Stimulated activated CD8-positive, alpha-beta memory T cell treated with anti-CD3 and anti-CD28 coated beads, Interleukin-4, amount 100 ng/mL, for 4 hours (primary cell): ENCODE data around the gene KIAA0825.

Experiments used
- DNase-seq, 2 donors: peaks; one replicate each; pipeline ENCODE4 v3.0.0-alpha.2; 2020; ENCODE audit warnings: low read depth in 2 of 2, low spot score in 1 of 2

The KIAA0825 gene

DNA sequence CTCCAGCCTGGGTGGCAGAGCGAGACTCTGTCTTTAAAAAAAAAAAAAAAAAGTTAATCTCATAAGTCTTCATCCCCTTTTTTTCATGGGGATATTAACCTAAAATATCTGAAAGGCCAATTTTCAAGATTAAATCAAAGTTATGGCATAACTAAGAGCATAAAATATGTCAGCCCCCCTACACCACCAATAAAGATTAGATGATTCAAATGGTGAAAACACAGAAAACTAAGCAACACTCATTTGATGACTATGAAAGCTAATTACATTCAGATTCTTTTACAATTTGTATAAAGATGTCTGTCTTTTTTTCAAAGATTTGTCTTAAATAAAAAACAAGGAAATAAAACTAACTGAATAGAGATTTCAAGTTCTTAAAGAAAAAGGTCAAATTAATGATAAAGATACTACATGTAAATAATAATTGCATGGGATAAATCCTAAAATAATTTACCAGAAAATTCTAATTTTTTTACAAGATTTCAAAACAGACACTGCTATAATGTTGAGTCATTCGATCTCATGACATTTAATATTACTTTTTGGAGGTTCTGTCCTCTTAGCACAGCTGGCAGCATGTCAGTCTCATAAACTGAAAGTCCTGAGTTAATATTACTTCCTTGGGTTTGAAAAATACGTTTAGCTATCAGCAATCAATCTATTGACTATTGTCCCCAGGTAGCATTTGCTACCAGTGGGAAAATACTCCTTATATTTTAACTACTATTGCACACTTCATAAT is 112.9 kb downstream of the KIAA0825 start:
- DNase-seq = no peak

DNA sequence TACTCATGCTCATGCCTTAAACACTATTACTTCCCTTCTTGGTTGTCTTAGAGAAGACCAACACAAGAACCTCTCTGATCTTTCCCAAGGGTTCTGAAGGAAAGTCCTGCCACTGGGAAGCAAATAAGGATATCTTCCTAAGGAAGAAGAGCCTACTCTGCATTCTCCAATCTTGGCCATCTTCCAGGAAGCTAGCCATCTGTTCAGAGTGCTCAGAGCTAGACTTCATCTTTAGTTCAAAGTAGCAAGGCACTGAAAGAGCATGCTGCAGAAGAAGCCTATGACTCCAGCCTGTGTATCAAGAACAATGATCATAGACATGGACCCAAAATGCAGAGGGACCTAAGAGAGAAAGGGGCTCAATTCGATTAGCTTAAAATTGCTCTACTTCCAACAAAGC is 114.7 kb downstream of the KIAA0825 start:
- no peak for DNase-seq

DNA sequence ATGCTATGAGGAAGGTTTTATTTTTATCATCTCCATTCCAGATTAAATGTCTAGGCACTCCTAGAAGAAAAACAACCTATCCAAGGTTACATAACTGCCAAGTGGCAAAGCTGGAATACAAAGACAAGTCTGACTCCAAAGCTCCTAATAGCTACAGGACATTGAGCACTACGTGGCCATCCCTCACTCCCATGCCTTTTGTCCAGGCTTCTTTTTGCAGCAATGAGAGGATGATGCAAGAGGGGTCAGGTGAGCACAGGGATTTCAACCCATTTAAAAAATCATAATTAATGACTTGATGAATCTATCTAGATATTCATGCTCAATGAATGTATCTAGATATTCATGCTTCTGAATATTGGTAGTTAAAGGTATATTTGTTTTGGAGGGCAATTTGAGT is 117.0 kb downstream of the KIAA0825 start:
- no peak for DNase-seq

DNA sequence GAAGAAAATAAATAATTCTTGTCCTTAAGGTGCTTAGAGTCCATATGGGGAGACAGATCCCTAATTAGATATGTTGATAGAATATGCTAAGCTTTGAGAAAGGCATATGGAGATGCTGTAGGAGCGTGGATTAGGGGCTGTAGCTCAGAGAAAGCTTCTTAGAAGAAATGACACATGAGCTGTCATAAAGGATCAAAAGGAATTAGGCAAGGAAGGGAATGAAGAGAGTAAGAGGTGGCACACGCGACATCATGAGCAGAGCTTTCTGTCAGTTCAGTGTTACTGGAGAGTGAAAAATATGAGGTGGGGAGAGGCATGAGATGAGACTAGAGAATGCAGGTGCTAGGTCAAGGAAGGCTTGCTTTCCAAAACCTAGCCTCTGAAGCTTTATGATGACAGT is 118.6 kb downstream of the KIAA0825 start:
- no peak for DNase-seq

DNA sequence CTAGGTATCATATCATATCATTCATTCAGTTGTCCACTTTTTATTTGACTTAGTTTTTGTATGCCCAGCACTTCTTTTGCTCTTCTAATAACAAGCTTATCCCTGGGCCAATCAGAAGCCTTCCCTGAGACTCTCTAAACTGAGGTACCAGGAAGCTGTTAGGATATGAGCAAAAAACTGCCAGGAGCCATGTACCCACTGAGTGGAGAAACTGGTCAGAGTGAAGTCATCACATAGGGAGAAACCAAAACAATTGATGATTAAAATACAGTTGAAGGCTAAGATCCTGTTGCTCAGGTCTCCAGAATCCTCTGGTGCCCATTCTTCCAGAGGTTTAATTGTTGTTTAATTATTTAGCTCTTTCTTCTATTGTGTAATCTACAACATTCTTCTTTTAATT is 120.2 kb downstream of the KIAA0825 start:
- no peak for DNase-seq

DNA sequence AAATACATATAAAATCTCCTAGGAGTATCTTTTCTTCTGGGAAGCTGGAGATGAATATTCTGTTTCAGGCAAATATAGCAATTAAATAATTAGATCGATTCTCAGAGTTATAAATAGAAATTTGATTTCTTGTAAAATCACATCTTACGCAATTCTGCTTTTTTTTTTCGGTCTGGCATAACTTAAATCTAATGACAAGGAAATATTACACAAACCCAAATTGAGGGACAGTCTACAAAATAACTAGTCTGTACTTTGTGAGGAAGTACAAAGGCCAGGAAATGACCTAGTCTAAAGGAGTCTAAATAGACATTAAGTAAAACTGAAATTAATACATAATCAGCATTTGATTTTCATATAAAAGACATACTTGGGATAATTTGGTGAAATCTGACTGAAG is 133.3 kb downstream of the KIAA0825 start:
- DNase-seq = no peak

DNA sequence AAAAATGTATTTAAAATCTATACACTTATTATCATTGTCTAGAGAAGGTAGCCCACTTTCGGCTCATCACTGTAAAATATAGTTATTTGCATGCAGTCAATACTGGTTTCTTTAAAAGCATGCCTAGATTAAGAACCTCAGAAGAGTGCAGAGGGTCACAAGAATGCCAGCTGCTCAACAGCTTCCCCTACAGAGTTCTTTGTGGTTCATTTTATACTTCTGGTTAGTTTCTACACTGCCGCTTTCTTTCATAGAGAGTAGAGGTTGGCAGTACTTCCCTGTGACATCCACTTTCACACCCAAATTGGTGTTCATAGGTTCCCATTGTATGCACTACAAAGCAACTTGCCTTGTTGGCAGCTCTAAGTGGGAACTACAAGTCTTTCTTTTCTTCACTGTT is 137.3 kb downstream of the KIAA0825 start:
- DNase-seq = no peak

DNA sequence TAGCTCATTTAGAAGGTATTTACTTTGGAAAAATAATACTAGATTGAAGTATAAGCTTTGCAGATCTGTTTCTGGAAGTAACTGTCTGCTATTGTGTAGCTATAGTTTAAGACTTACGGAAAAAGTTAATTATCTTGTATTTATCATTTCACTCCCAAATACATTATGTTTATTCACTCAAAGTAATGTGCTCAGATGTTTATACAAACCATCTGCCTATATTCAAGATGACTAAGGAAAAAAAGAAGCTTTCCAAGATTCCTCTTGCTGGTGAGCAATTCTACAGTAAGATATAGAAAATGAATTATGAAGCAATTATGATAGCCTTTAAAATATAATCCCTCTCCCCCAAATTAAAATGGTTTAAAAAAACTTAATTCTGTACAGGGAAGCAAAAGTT is 137.9 kb downstream of the KIAA0825 start:
- no peak for DNase-seq

DNA sequence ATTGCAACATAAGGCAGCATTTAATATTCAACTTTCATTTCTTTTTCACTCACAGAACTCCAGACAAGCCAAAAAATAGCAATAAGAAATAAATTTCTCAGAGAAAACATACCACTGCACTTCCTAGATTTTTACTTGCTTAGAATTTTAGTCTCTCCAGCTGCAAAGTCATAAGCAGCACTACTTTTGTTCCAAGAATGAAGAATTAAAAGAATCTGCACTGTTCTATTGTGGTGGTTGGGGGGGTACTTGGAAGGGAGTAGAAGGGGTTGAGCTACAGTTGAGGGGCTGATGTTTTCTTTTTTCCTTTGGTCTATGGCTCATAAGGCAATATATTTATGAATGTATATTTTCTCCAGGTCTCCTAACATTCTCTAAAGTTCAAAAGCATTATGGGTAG is 144.5 kb downstream of the KIAA0825 start:
- DNase-seq = no peak

DNA sequence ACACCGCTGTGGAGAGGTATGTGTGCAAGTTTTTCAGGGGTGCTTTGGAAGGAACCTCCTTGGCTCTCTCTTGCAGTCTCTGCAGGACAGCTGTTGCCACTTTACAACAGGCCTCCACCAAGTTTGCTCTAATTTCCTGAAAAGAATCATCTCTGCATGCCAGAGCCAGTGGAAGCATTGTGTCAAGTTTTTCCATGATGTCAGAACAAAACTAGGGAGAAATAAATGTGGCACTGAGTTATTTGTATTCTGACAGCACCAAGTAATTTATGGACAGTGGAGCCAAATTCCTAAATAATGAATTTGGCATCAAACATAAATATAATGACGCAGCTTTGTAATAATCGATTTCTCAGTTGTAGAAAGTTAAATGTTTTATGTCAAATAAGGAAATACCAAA is 146.9 kb downstream of the KIAA0825 start:
- no peak for DNase-seq

DNA sequence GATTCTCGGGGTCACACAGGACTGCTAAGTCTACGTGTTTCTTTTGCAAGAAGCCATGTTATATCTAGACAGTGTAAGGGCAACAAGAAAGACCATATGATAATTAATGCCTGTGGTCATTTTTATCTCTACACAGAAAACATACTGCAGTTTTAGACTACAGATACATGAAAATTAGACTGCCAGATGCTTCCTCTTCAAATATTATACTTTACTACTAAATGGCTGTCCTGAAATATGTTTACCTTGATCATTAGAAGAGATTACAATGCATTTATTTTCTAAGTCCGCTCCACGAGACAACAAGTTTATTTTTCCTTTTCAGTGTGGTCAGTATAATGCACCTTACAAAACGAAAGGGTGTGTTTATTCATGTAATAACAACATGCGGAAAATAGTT is 147.6 kb downstream of the KIAA0825 start:
- DNase-seq = no peak

DNA sequence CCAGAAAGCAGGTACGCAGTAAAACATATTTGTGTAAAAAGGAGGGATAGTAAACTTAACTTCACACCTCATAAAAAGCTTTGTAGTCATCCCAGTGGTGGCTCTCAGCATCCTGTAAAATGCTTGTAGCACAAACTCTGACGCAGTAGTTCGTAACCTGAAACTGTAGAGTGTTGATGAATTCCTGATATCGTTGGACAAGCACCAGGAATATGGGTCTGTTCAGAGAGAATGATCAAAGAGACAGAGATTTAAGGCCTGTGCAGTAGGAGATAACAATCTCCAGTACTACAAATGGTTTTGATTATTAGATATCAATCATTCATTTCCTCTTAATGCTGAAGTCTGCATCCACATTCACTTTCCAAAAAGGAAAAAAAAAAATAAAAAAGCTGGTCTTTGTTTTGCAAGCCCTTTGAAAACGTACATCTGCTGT is 148.5 kb downstream of the KIAA0825 start:
- DNase-seq = no peak

DNA sequence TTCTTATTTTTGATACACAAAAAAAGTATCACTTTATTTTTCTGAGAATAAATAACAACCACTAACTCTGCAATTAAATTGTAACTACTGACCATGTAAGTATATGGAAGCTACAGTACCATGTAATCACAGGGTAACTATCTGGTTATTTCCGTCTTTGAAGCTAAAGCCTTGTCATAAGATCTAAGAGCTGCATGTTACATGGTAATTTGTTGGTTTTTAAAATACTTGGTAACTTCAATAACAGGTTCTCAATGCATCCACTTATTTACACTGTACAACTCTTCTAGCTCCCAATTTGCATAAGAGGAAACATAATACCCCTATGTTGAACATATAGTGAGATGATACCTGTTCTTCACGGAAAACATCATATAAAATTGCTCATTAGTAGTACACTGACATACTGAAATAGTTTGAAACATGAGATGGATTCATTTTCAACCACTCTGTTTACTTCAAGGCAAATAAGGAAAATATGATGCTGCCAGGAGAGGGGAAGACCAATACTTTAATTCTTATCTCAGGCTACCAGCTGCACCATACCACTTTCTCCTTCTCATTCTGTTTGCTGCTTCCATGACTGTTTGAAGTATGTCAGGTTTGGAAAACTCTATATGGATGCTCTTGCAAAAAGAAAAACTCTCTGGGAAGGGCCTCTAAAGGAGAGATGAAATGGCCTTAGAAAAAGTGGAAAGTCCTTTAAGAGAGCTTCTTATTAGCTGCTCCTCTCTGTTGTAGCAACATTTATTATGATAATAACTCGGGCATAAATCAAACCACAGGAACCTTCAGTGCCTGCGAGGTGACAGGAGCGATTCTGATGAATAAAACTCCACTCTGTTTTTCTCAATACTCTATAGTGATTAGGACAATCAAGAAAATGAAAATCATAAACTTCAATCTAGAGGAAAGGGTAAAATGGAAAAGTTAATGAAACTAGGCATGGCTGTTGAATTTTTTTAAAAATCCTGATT is 150.2 kb downstream of the KIAA0825 start:
- DNase-seq = no peak

DNA sequence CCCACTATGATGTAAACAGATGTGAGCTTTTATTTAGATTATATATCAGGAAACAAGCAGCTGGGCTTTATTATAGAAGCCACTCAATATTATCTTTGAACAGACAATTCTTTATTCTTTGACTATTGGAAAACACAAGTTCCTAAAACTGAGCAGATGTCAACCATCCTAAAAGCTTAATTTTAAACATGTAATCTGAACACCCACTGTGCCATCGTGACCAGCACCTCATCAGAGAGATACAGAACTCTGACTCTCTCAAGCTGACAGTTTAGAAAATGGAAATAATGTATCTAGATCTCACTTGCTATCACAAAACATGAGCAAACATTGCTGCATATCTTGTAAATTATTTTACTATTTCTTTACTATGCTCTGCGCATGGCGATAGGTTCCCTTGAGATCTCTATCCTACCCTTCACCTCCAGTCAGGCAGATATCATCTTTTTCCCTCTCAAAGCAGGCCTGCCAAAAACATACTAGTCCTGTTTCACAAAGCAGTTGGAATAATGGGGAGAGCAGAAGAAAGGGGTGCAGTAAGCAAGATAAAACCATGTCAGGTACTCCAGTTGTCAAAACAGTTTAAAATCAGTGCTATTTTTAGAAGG is 151.0 kb downstream of the KIAA0825 start:
- no peak for DNase-seq

DNA sequence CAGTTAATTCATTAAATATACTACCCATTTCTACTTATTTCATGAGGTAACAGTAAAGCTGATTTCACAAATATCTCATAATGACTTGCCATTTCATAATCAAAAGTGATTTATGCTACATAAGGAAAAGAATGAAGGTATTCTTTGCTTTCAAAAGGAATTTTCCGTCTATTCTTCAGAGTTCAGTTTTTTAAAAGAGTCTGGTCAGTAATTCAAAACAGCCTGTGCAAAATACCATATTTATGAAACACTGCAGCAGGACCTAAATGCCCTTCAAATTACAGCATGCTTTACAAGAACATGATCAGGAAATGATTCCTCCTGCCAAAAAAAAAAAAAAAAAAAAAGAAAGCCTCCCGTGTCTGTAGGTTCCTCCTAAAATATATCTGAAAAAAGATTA is 154.7 kb downstream of the KIAA0825 start:
- DNase-seq = no peak

DNA sequence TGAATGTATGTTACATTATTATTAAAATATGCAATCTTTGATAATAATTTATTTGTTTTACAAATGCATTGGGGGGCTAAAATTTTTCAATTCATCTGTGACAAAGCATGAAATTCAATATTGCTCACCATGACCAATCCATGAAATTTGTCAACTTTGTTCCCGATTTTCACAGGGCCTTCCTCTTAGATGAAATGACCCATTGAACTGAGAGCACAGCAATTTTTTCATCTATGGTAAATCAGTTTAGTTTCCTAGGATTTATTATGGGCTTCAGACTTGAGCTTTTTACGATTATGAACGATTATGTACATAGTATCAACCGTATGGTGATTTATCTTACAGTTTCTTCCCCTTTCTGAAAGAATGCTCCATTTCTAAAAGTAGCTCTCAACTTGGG is 157.3 kb downstream of the KIAA0825 start:
- DNase-seq = no peak

DNA sequence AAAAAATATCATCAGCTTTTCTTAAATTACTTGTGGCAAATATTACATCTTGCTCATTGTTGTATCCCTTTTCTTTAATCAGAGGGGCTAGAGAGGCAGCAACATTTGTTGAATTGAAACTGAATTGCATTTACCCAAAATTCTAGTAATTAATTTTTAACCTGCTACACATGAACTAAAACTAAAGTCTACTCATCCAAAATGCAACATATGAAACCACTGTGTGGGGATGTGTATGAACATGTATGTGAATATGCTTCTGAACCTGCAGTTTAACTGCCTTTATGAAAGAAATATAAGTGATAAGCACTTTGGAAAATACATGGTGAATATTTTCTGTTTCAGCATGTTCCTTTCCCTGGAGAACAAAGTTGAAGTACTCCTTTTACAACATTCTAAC is 158.5 kb downstream of the KIAA0825 start:
- DNase-seq = no peak

DNA sequence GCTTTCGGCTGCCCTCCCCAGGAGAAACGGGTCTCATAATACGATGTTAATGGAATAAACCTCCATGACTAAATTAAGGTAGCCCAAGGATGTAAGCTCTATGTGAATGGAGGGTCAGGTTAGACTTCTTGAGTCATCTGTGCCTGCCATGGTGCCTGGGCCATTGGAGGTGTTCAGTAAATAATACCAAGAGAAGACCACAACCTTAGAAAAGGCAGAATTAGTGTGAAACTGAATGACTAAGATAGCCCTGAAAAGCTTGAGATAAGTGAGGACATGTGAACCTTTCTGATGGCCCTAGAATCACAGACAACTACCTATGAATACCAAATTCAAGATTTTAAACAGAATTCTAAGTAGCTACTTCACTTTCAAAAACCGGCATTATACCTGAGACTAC is 160.6 kb downstream of the KIAA0825 start:
- no peak for DNase-seq

DNA sequence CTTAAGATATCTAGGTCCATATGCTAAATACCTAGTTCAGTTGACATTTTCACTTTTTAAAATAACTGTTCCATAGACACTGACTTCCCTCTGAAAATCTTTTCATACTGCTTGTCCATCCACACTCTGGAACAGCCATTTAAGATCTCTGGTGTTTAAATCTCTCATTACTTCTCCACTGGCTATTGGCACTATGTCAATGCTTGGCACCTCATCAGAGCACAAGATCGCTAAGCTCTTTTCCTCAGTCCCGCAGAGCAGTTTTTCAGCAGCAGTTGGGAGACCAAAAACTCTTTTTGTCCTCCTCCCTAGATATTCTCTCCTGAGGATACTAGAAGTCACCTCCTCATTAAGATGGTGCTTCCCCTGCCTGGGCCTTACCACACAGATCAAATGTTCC is 172.7 kb downstream of the KIAA0825 start:
- DNase-seq = no peak

DNA sequence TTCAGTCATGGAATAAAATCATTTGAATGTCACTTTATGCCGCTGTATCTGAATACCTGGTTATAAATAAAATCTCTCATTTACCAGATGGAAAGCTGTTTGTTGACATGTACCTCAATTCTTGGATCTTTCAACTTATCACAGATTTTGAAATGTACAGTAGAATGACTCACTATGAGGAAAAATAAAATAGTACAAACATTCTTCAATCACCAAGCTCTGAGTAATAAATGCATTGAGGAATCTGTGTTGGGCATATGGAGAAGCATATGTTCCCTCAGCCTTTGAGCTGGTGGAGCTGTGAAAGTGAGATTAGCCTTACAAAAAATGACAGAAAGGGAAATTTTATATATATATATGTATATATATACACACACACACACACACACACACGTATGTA is 175.4 kb downstream of the KIAA0825 start:
- DNase-seq = no peak

DNA sequence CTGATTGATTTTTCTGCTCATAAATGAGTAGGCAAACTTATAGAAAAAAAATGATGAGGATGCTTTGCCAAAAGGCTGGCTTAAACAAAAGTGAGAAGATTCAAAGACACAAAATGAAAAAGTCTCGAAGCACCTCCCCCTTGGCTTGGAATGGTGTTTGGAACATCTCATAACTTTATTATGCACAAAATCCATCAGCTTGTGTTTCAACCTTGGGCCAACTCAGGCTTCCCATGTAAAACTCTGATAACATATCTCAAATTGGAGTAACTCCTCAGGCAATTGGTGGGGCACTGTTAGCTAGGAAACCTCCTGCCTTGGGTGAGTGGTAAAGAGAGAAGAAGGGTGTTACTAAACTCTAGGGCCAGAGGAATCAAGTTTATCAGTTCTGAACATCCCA is 176.3 kb downstream of the KIAA0825 start:
- DNase-seq = no peak

DNA sequence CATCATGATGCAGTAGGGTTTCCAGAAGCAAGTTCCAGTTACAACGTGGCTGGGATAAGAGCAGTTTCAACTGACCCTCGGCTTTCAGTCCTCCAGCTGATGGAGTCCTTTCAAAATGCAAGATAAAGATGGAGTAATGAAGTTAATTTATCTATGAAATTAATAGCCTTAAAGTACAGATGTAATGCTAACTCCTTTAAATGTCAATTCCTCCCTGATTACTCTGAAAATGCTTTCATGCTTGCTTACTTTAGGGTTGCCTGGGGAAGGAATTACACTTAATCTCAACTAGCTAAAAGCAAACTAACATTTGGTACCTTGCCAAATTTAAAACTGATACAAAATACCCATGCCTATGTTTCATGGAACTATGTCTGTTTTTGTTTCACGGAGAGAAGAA is 178.4 kb downstream of the KIAA0825 start:
- no peak for DNase-seq
